Panc1 (cell line): ENCODE results near the gene ALPK1.

ENCODE experiments used
- CTCF ChIP-seq: fragments of 450-650 bp; IDR thresholded peaks from 2 replicates; pipeline ENCODE4 v1.5.1; 2017; ENCODE audit warnings: mild to moderate bottlenecking
- POLR2AphosphoS5 ChIP-seq: IDR thresholded peaks from 2 replicates; pipeline ENCODE4 v1.6.1; 2012; ENCODE audit warnings: mild to moderate bottlenecking, low read depth, low read length, moderate library complexity

GRCh38 chr4:112411781-112412550 lies 114.8 kb downstream of the ALPK1 start:
- no peak for TF ChIP-seq POLR2AphosphoS5
- TF ChIP-seq CTCF: no peak
